Mucosa of stomach (tissue), 1 donor: ENCODE results near the gene CLEC10A.

Experiments
- H3K27me3 ChIP-seq: one replicate; pipeline ENCODE4 v1.7.0; 2013; ENCODE audit warnings: mild to moderate bottlenecking, low read length; ENCODE audit not compliant: control insufficient read depth, insufficient read depth
- H3K36me3 ChIP-seq: one replicate; pipeline ENCODE4 v1.7.0; 2013; ENCODE audit warnings: low read length; ENCODE audit not compliant: control insufficient read depth, insufficient read depth
- H3K4me1 ChIP-seq: one replicate; pipeline ENCODE4 v1.7.0; 2013; ENCODE audit warnings: mild to moderate bottlenecking, low read length; ENCODE audit not compliant: control insufficient read depth, insufficient read depth
- H3K4me3 ChIP-seq: one replicate; pipeline ENCODE4 v1.7.0; 2013; ENCODE audit warnings: low read length
- H3K9ac ChIP-seq: one replicate; pipeline ENCODE4 v1.7.0; 2013; ENCODE audit warnings: mild to moderate bottlenecking, low read length, moderate library complexity
- H3K9me3 ChIP-seq: one replicate; pipeline ENCODE4 v1.7.0; 2013; ENCODE audit warnings: mild to moderate bottlenecking, low read length, moderate library complexity; ENCODE audit not compliant: control insufficient read depth
- donor health status: Pancreatic carcinoma.

Gene CLEC10A

DNA sequence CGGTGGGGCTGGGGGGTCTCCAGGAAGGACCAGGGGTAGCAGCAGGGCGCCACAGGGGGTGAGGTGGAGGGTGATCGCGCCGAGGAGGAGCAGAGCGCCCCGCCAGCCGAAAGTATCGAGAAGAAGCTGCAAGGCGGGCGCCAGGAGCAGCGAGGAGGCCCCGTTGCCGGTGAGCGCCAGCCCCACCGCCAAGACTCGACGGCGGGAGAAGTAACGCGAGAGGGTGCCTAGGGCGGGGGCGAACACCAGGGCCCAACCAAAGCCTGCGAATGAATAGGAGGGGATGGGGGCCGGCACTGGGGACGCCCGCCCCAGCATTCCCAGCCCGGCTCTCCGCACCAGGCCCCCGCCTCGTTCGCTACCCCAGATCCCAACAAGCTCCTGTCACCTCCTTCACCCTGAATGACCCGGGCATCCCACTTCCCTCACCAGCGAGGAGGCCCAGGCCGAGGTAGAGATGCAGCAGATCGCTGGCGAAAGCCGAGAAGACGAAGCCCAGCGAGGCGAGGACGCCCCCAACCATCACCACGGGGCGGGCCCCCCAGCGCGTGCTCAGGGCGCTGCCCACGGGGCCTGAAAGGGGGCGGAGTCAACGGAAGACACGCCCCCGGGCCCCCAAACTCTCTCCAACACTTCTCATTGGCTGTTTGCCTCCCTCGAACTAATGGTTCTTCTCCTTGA is 37.4 kb downstream of the CLEC10A start:
- Histone ChIP-seq H3K4me3 (no peak overlapping the region), H3K36me3 (no peaks in the 10 kb centered on the region), H3K9me3 (no peaks in the 10 kb centered on the region), H3K27me3 (peaks cover 22% of the 10 kb centered on the region), H3K9ac (no peak overlapping the region), H3K4me1 (peaks cover 27% of the 10 kb centered on the region)

- Histone ChIP-seq H3K9ac (no peak overlapping the region), H3K9me3 (no peaks in the 10 kb centered on the region)
Observed at GRCh38 chr17:7041607-7042500, 38.2 kb downstream of the CLEC10A start.

GRCh38 chr17:7039832-7040231 is 40.2 kb downstream of the CLEC10A start:
- Histone ChIP-seq H3K9ac (no peak overlapping the region), H3K36me3 (no peaks in the 10 kb centered on the region), H3K9me3 (no peaks in the 10 kb centered on the region), H3K4me1 (peaks cover 26% of the 10 kb centered on the region), H3K27me3 (peaks cover 22% of the 10 kb centered on the region), H3K4me3 (no peak overlapping the region)

More at GRCh38 chr17:7041607-7042500, 38.2 kb downstream of the CLEC10A start:
- Histone ChIP-seq H3K4me1 (peaks cover 23% of the 10 kb centered on the region), H3K27me3 (peaks cover 22% of the 10 kb centered on the region), H3K4me3 (no peak overlapping the region), H3K36me3 (no peaks in the 10 kb centered on the region)

DNA sequence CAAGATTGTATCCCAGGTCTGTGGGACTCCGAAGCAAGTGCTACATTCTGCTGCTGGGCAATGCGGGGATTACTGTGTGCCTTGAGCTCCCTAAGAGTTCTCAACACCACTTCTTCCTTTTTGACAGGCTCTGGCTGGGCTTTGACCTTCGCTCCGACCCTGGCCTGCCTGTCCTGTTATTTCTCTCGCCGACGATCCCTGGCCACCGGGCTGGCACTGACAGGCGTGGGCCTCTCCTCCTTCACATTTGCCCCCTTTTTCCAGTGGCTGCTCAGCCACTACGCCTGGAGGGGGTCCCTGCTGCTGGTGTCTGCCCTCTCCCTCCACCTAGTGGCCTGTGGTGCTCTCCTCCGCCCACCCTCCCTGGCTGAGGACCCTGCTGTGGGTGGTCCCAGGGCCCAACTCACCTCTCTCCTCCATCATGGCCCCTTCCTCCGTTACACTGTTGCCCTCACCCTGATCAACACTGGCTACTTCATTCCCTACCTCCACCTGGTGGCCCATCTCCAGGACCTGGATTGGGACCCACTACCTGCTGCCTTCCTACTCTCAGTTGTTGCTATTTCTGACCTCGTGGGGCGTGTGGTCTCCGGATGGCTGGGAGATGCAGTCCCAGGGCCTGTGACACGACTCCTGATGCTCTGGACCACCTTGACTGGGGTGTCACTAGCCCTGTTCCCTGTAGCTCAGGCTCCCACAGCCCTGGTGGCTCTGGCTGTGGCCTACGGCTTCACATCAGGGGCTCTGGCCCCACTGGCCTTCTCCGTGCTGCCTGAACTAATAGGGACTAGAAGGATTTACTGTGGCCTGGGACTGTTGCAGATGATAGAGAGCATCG is 41.8 kb downstream of the CLEC10A start:
- Histone ChIP-seq H3K9me3 (no peaks in the 10 kb centered on the region), H3K36me3 (no peaks in the 10 kb centered on the region), H3K27me3 (peaks cover 15% of the 10 kb centered on the region), H3K4me3 (no peak overlapping the region), H3K9ac (no peak overlapping the region), H3K4me1 (peaks cover 20% of the 10 kb centered on the region)

GRCh38 chr17:7035591-7036368 is 44.3 kb downstream of the CLEC10A start, which contains the start of gene SLC16A13:
Gene SLC16A13, plus strand, starts transcription at chr17:7036015. Its CDS starts 368 bp downstream, at chr17:7036383.
- Histone ChIP-seq H3K27me3 (no peaks in the 10 kb centered on the region), H3K4me1 (peaks cover 12% of the 10 kb centered on the region), H3K36me3 (no peaks in the 10 kb centered on the region), H3K9me3 (no peaks in the 10 kb centered on the region), H3K9ac (peak within 1 kb of the TSS; percentile 87), H3K4me3 (peak within 1 kb of the TSS; percentile 57)

DNA sequence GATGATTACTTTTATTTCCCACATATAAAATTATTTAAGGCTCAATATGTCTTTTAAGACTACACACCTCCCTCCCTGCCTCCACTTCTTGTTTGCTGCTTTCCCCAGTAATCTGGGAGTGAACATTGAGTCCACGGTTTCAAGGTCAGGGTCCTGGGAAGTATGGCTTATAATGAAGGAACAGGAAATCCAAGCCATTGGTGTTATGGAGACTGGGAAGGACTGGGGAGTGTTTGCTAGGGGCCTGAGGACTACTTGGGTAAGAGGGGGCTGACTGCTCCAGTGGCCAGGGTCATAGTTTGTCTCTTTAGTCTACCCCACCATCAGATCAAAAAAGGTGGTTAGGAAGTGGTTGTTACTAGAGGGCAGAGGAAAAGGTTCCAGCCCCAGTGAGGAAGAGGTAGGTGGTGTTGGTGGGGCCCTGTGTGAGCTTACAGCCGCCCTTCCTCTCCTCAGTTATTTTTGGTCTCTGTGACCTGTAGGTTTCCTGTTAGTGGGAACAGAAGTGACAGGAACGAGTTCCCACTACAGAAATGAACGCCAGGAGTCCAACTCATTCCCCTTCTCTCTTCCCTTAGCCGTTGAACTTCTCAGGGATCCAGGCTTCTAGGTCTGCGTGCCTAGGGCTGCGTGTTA is 45.0 kb downstream of the CLEC10A start:
- H3K4me1 ChIP-seq = peaks cover 12% of the 10 kb centered on the region
- H3K9me3 ChIP-seq = no peaks in the 10 kb centered on the region
- no peaks in the 10 kb centered on the region for H3K27me3 ChIP-seq
- H3K4me3 ChIP-seq = peak overlapping the region; percentile 57
- H3K36me3 ChIP-seq = no peaks in the 10 kb centered on the region
- H3K9ac ChIP-seq = peak overlapping the region; percentile 87

DNA sequence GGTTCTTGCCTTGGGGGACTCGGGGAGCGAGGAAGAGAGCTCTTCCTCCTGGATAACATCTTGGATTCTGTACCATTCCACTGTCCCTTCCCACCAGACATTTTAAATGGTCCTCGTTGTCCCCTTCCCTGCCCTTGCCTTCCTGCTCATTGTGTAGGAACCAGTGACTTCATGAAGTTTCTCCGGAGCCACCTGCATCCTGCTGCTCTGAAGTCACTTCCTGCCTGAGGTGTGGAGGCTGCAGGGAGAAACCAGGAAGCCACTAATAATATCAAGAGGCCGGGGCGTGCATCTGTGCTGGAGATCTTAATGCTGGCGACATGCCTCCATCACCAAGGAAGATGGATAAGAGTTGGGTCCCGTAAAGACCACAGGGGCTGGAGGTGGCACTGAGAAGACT is 50.4 kb downstream of the CLEC10A start:
- H3K4me1 ChIP-seq = no peaks in the 10 kb centered on the region
- no peaks in the 10 kb centered on the region for H3K9me3 ChIP-seq
- no peak overlapping the region for H3K4me3 ChIP-seq
- no peak overlapping the region for H3K9ac ChIP-seq
- no peaks in the 10 kb centered on the region for H3K27me3 ChIP-seq
- H3K36me3 ChIP-seq = no peaks in the 10 kb centered on the region

GRCh38 chr17:7029096-7029495 is 51.0 kb downstream of the CLEC10A start:
- no peaks in the 10 kb centered on the region for H3K4me1 ChIP-seq
- H3K4me3 ChIP-seq = no peak overlapping the region
- no peak overlapping the region for H3K9ac ChIP-seq
- H3K36me3 ChIP-seq = no peaks in the 10 kb centered on the region
- H3K27me3 ChIP-seq = no peaks in the 10 kb centered on the region
- no peaks in the 10 kb centered on the region for H3K9me3 ChIP-seq

DNA sequence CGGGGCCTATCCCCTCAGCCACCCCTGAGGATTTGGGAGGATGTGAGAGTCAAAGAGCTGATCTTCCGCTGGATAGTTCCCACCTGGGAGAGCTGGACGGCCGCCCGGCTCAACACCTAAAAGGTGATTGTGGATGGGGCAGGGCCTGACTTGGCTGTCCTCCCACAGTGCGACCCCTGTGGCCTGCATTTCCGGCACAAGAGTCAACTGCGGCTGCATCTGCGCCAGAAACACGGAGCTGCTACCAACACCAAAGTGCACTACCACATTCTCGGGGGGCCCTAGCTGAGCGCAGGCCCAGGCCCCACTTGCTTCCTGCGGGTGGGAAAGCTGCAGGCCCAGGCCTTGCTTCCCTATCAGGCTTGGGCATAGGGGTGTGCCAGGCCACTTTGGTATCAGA is 52.7 kb downstream of the CLEC10A start:
- Histone ChIP-seq H3K4me3 (no peak overlapping the region), H3K36me3 (no peaks in the 10 kb centered on the region), H3K27me3 (peaks cover 10% of the 10 kb centered on the region), H3K9me3 (no peaks in the 10 kb centered on the region), H3K4me1 (peaks cover 13% of the 10 kb centered on the region), H3K9ac (no peak overlapping the region)

DNA sequence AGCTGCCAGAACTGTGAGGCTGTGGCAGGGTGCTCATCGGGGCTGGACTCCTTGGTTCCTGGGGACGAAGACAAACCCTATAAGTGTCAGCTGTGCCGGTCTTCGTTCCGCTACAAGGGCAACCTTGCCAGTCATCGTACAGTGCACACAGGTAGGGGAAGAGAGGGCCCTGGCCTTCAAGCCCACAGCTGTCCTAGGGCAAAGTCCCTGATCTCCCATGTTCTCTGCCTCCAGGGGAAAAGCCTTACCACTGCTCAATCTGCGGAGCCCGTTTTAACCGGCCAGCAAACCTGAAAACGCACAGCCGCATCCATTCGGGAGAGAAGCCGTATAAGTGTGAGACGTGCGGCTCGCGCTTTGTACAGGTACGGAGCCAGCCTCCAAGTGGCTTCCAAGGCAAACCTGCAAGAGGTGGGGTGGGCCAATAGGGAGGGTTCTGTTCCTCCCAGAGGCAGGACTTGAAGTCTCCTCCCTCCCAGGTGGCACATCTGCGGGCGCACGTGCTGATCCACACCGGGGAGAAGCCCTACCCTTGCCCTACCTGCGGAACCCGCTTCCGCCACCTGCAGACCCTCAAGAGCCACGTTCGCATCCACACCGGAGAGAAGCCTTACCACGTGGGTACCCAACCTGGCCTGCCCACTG is 53.5 kb downstream of the CLEC10A start:
- Histone ChIP-seq H3K9me3 (no peaks in the 10 kb centered on the region), H3K36me3 (no peaks in the 10 kb centered on the region), H3K4me3 (no peak overlapping the region), H3K9ac (no peak overlapping the region), H3K4me1 (peaks cover 21% of the 10 kb centered on the region), H3K27me3 (peaks cover 15% of the 10 kb centered on the region)
